Nephron progenitor cell (in vitro differentiated cells): Measurements from ENCODE around the gene CFAP299.

ENCODE experiments used
- DNase-seq: peaks from one replicate; pipeline ENCODE4 v3.0.0; 2021
- H3K27ac Mint-ChIP-seq: 2 replicates; pipeline ENCODE4 v1.8.0; 2021; ENCODE audit warnings: mild to moderate bottlenecking, moderate library complexity, mixed read lengths
- H3K27me3 Mint-ChIP-seq: 2 replicates; pipeline ENCODE4 v1.8.0; 2021; ENCODE audit warnings: mild to moderate bottlenecking, low read depth, mixed read lengths; ENCODE audit not compliant: poor library complexity
- H3K36me3 Mint-ChIP-seq: 2 replicates; pipeline ENCODE4 v1.8.0; 2021; ENCODE audit warnings: low read depth, mixed read lengths
- H3K4me1 Mint-ChIP-seq: 2 replicates; pipeline ENCODE4 v1.8.0; 2021; ENCODE audit warnings: mixed read lengths
- H3K4me3 Mint-ChIP-seq: 2 replicates; pipeline ENCODE4 v1.8.0; 2021; ENCODE audit warnings: mild to moderate bottlenecking, moderate library complexity, mixed read lengths
- H3K9me3 Mint-ChIP-seq: 2 replicates; pipeline ENCODE4 v1.8.0; 2021; ENCODE audit warnings: mild to moderate bottlenecking, moderate library complexity, mixed read lengths
- CTCF ChIP-seq: fragments of 200-600 bp; sonication (generic); IDR thresholded peaks from 2 replicates; pipeline ENCODE4 v1.5.0; 2021; ENCODE audit warnings: antibody characterized with exemption

Gene CFAP299

GRCh38 chr4:80386281-80386886 lies 50.9 kb downstream of the CFAP299 start:
- no peak overlapping the region for H3K4me3 Mint-ChIP-seq
- H3K36me3 Mint-ChIP-seq, result no peaks in the 10 kb centered on the region
- no peak for DNase-seq
- H3K27me3 Mint-ChIP-seq, result no peaks in the 10 kb centered on the region
- H3K27ac Mint-ChIP-seq, result no peak overlapping the region
- H3K9me3 Mint-ChIP-seq, result peaks cover 21% of the 10 kb centered on the region
- TF ChIP-seq CTCF, result no peak
- H3K4me1 Mint-ChIP-seq, result no peaks in the 10 kb centered on the region

GRCh38 chr4:80387390-80388283 lies 52.1 kb downstream of the CFAP299 start:
- Mint-ChIP-seq H3K4me1 (no peaks in the 10 kb centered on the region), H3K27ac (peak overlapping the region; percentile 39), H3K27me3 (no peaks in the 10 kb centered on the region), H3K9me3 (peaks cover 11% of the 10 kb centered on the region), H3K4me3 (no peak overlapping the region), H3K36me3 (no peaks in the 10 kb centered on the region)
- DNase-seq, result no peak
- TF ChIP-seq CTCF, result no peak

GRCh38 chr4:80388284-80388607 lies 52.7 kb downstream of the CFAP299 start:
- no peak for DNase-seq
- Mint-ChIP-seq H3K27me3 (no peaks in the 10 kb centered on the region), H3K4me3 (no peak overlapping the region), H3K4me1 (no peaks in the 10 kb centered on the region), H3K9me3 (peaks cover 11% of the 10 kb centered on the region), H3K27ac (no peak overlapping the region), H3K36me3 (no peaks in the 10 kb centered on the region)
- no peak for TF ChIP-seq CTCF

GRCh38 chr4:80390178-80390577 lies 54.6 kb downstream of the CFAP299 start:
- DNase-seq, result no peak
- Mint-ChIP-seq H3K4me3 (no peak overlapping the region), H3K4me1 (no peaks in the 10 kb centered on the region), H3K27me3 (no peaks in the 10 kb centered on the region), H3K27ac (no peak overlapping the region), H3K36me3 (no peaks in the 10 kb centered on the region), H3K9me3 (peaks cover 13% of the 10 kb centered on the region)
- no peak for TF ChIP-seq CTCF

GRCh38 chr4:80393246-80393969 lies 57.9 kb downstream of the CFAP299 start:
- Mint-ChIP-seq H3K27me3 (no peaks in the 10 kb centered on the region), H3K4me1 (no peaks in the 10 kb centered on the region), H3K36me3 (no peaks in the 10 kb centered on the region), H3K9me3 (peaks cover 10% of the 10 kb centered on the region), H3K27ac (no peak overlapping the region), H3K4me3 (no peak overlapping the region)
- no peak for DNase-seq
- TF ChIP-seq CTCF, result no peak
